GM18868 (cell line): Measurements from ENCODE around the gene SIGLEC1.

Experiments
- ATAC-seq: cut with Tn5 transposase; IDR thresholded peaks from one replicate; pipeline ENCODE4 v1.9.1; 2021; ENCODE audit warnings: mild to moderate bottlenecking, moderate library complexity; ENCODE audit not compliant: unreplicated experiment

The SIGLEC1 gene

DNA sequence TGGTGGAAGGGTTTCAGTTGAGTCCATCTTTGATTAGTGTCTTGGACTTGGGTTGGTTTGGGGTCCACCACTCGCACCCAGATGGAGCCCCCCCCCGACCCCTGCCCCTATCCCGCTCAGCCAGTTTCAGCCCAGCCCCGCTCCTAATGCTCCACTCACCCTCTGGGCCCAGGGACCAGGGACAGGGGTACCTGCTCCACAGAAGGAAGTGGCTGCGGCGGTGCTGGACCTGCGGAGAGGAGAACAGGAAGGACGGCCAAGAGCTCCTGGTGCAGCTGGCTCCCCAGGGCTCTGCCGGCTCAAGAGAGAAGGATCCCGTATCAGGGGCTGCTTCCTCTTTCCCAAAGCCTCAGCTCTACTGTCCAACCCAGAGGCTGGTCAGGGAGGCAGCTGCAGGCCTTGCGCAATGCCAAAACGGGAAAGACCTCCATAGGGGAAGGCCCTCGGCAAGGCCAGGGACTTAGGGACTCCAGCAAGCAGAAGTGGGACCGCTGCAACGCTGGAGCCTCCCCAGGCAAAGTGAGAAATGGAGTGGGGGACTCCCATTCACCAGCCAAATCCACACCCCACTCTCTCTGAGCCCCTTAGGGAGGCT, at the start of gene SIGLEC1:
Gene SIGLEC1, minus strand, starts transcription at position 322 of the 595 bp plus-strand sequence. CDS start 5,472 bp downstream, outside the sequence.
- ATAC-seq = no peak

GRCh38 chr20:3760655-3761348, 48.4 kb upstream of the SIGLEC1 start:
- ATAC-seq = no peak

DNA sequence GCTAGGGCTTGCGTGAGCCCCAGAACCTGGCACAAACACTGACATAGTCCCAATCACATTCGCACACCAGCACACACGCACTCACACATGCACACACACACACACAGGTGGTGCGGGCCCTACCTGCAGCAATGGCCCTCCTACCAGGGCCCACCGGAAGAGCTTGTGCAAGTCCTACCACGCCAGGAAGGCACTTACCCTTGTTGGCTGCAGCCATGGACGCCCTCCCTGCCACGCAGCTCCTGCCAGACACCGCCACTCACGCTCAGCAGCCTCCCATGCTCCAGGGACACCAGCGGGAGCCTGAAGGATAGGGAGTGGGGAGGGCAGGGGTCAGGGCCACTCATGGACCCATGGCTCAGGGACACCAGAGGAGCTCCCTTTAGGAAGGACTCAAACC, 47.5 kb upstream of the SIGLEC1 start:
- no peak for ATAC-seq

GRCh38 chr20:3759316-3759823, 47.0 kb upstream of the SIGLEC1 start:
- ATAC-seq = no peak

DNA sequence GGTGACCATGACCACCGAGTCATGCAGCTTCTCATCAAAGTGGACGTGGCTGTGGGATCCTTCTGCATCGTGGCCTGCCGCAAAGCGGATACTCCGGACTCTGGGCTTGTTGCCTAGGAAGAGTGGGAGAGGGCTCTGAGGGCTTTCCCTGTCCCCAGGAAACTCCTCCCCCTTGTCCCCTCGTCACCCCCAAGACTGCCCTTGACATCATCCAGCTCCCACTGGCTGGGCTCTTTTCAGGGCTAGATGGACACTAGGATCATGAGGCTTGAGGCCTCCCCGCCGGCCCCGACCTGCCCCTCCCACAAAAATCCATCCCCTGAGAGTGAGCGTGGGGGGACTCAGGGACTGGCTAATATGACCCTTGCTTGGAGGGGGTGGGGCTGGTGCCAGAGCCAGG, 46.2 kb upstream of the SIGLEC1 start:
- ATAC-seq = no peak

- ATAC-seq = no peak
These were observed 44.9 kb upstream of the SIGLEC1 start for GRCh38 chr20:3757268-3757667.

DNA sequence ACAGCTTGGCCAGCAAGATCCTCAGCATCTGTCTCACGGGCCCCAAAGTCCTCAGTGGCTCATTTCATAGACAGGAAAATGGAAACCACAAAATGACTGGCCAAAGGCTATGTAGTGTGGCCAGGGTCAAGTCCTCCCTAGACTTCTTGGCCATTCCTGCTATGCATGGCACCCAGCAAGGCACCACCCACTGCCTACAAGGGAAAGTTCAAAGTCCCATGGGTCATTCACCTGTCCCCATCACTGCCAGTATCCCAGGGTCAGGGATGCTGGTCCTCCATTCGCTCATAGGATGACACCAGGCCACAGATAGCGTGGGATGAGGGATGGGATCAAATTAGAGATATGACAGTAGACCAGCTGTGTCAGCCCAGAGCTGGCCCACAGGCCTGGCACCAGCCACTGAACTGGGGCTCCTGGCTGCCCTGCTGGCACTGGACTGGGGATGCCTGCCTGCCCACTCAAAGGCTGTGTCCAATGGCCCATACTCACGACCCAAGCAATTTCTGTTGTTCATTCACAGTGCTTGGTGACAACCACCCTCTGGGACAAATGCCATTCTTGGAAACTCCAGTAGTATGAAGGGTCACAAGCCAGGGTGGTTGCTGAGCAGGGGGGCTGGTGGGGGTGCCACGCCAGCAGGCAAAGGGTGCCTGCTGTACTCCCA, 43.5 kb upstream of the SIGLEC1 start:
- ATAC-seq = no peak

GRCh38 chr20:3755269-3755668, 42.9 kb upstream of the SIGLEC1 start:
- no peak for ATAC-seq

DNA sequence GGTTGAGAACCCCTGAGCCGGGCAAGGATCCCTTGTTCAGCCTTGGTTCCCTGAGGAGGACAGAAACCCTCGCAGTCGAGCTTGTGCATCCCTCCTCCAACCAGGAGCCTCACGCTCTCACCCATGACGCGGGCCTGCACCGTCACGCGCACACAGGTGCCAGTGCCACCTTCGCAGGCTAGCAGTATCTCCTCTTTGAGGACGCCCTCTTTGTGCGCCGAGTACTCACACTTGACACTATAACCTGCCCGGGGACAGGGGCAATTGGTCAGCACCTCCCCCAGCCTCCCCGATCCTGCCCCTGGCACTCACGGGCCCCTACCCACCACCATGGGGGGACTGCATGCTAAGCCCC, 41.9 kb upstream of the SIGLEC1 start:
- no peak for ATAC-seq

DNA sequence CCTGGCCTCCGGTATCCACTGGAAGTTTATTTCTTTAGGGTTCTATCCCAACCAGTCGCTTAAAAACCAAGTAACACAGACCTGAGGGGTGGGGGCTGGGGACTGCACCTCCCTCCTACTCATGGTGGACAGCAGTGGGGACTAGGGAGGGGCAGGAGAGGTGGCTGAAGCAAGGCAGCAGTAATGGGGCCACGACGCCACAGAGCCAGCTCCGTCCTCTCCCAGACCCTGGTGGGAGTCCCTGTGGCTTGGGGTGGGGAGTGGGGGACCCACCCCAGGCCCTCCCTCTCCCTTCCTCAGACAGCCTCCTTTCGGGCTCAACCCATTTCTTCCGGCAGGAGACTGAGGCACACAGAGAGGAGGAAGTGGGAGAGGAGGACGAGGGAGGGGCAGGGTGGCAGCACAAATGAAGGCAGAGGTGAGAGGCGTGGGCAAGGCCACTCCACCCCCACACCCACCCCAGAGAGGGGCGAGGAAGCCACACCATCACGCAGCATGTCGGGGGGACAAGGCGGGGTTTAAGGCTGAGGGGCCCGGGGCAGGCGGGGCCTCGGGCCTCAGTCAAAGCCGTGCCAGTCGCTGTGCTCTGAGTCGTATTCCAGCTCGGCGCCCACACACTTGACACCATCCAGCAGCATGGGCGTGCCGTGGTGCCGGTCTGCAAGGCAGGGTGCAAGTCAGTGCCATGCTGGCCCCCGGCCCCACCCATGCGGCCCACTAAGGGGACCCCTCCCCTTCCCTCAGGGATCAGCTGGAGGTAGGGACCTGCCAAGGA, 41.3 kb upstream of the SIGLEC1 start:
- no peak for ATAC-seq

DNA sequence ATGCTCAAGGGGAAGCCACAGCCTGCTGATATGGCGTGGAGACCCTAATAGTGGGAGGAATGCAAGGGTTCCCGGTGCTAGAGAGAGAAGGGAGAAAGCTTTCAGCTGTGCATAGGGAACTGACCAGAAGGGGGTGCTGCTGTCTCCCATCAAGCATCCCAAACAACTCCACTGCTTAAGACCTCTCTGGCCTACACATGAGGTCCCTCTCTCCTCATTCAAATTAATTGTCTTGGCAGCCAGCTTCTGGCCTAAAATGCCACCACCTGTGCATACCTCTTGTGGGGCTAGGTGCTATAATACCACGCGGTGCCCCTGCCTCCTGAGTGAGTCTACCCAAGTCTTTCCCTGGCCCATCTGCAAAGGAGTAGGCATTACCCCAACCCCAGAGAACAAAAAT, 40.7 kb upstream of the SIGLEC1 start:
- ATAC-seq = no peak

GRCh38 chr20:3752386-3752759, 40.0 kb upstream of the SIGLEC1 start:
- ATAC-seq = no peak

- ATAC-seq = no peak
These were observed 39.4 kb upstream of the SIGLEC1 start for GRCh38 chr20:3751675-3752385.

- no peak for ATAC-seq
These were observed 38.9 kb upstream of the SIGLEC1 start for GRCh38 chr20:3751305-3751674.

GRCh38 chr20:3749689-3750531, 37.5 kb upstream of the SIGLEC1 start:
- ATAC-seq = no peak

DNA sequence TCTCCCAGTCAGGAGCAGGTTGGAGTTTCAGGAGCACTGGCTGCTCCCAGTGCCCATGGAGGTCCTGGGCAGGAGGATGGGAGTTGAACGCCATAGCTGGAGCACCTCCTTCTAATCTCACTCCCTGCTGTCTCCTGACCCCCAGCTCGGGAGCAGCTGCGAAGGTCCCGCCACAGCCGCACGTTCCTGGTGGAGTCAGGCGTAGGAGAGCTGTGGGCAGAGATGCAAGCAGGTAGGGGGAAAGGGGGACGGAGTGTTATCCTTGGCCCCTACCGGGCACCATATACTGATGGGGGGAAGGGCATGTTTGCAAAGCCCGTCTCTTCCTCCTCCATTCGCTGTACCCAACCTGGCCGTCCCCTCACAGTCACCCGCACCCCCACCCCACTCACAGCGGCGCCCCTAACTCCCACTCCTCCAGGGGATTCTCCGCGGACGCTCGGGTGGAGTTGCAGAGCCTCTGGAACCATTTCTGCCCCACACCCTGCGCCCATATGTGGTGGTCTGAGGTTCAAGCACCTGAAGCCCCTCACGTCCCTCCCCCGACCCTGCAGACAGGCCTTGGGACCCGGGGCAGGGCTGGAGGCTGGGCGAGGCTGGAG, 36.8 kb upstream of the SIGLEC1 start:
- ATAC-seq = no peak

DNA sequence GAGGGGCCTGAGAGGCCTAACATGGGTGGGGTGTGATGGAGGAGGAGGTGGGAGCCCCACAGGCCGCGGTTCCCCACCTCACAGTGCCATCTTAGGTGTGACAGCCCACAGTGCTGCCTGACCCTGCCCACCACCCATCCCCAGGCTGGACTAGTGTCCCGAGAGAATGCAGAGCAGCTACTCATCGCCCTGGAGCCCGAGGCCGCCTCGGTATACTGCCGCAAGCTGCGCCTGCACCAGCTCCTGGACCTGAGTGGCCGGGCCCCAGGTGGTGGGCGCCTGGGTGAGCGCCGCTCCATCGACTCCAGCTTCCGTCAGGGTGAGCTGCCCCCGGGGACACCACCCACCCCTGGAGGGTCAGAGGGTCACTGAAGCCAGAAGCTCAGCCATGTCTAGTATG, 35.7 kb upstream of the SIGLEC1 start:
- no peak for ATAC-seq

GRCh38 chr20:3747471-3747870, 35.1 kb upstream of the SIGLEC1 start:
- ATAC-seq = no peak

GRCh38 chr20:3745686-3746173, 33.3 kb upstream of the SIGLEC1 start:
- no peak for ATAC-seq
